Duodenal mucosa (tissue), 2 donors: ENCODE results near the gene ACACB.

ENCODE experiments used
- H3K27ac ChIP-seq: one replicate; pipeline ENCODE4 v1.7.0; 2013; ENCODE audit warnings: low read depth, low read length
- H3K27me3 ChIP-seq, 2 donors: one replicate each; pipeline ENCODE4 v1.7.0; 2013; ENCODE audit warnings: low read length in 2 of 2, control low read depth in 1 of 2; ENCODE audit not compliant: insufficient read depth in 2 of 2, control insufficient read depth in 1 of 2
- H3K36me3 ChIP-seq, 2 donors: one replicate each; pipeline ENCODE4 v1.7.0; 2013; ENCODE audit warnings: low read length in 2 of 2, control low read depth in 1 of 2; ENCODE audit not compliant: insufficient read depth in 2 of 2, control insufficient read depth in 1 of 2
- H3K4me1 ChIP-seq, 2 donors: one replicate each; pipeline ENCODE4 v1.7.0; 2013; ENCODE audit warnings: low read length in 2 of 2, control low read depth in 1 of 2; ENCODE audit not compliant: insufficient read depth in 2 of 2, control insufficient read depth in 1 of 2
- H3K4me3 ChIP-seq, 2 donors: one replicate each; pipeline ENCODE4 v1.7.0; 2013; ENCODE audit warnings: low read length in 2 of 2, low read depth in 1 of 2
- H3K9ac ChIP-seq, 2 donors: one replicate each; pipeline ENCODE4 v1.7.0; 2013; ENCODE audit warnings: low read length in 2 of 2, low read depth in 1 of 2
- H3K9me3 ChIP-seq, 2 donors: one replicate each; pipeline ENCODE4 v1.7.0; 2013; ENCODE audit warnings: low read length in 2 of 2, control low read depth in 1 of 2; ENCODE audit not compliant: control insufficient read depth in 1 of 2

Gene ACACB

DNA sequence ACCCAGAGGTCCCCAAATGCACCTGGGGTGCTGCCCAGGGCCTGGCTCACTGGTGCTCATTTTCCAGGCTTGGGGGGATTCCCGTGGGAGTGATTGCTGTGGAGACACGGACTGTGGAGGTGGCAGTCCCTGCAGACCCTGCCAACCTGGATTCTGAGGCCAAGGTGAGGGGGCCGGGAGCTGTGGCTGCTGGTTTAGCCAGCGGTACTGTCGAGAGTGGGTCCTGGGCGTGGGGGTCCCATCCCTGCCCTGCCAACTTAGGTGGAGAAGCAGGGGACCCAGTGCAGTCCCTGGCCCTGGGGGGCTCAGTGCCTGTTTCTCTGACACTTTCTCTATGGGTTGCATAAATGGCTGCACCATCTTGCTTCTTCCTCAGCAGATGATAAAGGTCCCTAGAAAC is 141.8 kb downstream of the ACACB start:
- Histone ChIP-seq H3K4me3 (no peak overlapping the region), H3K27ac (no peak overlapping the region), H3K36me3 (peaks cover 27 to 80% of the 10 kb centered on the region in 2 donors), H3K27me3 (no peaks in the 10 kb centered on the region), H3K9ac (no peak overlapping the region), H3K4me1 (no peaks in the 10 kb centered on the region), H3K9me3 (peaks cover 0 to 9% of the 10 kb centered on the region in 2 donors)

DNA sequence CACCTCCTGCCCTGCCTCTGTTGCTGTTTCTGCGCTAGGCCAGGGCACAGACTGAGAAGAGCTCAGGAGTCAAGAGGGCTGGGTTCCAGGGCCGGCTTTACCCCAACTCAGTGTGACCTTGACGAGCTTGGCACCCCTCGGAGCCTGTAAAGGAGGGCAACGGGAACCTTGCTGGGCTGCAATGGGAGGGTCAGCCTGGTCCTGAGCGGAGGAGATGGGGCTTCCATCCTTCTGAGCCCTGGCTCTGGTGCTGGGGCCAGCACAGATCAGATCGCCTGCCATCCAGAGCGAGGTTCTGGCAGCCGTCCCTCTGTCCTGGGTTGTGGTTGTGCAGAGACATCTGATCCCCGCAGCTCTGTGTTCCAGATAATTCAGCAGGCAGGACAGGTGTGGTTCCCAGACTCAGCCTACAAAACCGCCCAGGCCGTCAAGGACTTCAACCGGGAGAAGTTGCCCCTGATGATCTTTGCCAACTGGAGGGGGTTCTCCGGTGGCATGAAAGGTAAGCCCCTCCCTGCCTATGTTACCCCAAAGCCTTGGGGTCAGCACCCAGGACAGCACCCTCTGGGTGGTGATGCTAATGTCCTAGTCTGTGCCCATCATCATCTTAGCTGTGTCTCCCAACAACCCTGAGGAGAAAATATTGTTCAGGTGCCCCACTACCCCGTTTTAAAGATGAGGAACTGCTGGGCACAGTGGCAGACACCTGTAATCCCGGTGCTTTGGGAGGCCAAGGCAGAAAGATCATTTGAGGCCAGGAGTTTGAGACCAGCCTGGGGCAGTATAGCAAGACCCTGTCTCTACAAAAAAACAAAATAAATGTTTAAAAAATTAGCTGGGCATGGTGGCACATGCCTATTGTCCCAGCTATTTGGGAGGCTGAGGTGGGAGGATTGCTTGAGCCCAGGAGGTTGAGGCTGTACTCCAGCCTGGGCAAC is 142.5 kb downstream of the ACACB start:
- Histone ChIP-seq H3K4me3 (no peak overlapping the region), H3K27ac (no peak overlapping the region), H3K9ac (no peak overlapping the region), H3K4me1 (no peaks in the 10 kb centered on the region), H3K9me3 (peaks cover 0 to 2% of the 10 kb centered on the region in 2 donors), H3K36me3 (peaks cover 21 to 74% of the 10 kb centered on the region in 2 donors), H3K27me3 (no peaks in the 10 kb centered on the region)

DNA sequence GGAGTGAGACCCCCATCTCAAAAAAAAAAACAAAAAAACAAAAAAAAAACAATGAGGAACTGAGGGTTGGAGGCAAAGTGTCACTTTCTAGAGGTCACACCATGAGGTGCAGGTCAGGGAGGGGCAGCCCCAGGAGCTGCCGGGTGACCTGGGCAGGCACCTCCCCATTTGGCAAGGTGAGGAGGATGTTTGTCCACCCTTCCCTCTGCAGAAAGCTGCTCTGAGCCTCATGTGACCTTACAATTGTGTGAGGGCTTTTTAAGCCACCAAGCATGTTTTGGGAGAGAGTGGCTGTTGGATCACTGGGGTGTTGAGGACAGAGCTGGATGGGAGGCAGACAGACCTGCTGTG is 143.1 kb downstream of the ACACB start:
- Histone ChIP-seq H3K27ac (no peak overlapping the region), H3K4me1 (no peaks in the 10 kb centered on the region), H3K27me3 (no peaks in the 10 kb centered on the region), H3K4me3 (no peak overlapping the region), H3K9me3 (no peaks in the 10 kb centered on the region), H3K36me3 (peaks cover 19 to 69% of the 10 kb centered on the region in 2 donors), H3K9ac (no peak overlapping the region)

DNA sequence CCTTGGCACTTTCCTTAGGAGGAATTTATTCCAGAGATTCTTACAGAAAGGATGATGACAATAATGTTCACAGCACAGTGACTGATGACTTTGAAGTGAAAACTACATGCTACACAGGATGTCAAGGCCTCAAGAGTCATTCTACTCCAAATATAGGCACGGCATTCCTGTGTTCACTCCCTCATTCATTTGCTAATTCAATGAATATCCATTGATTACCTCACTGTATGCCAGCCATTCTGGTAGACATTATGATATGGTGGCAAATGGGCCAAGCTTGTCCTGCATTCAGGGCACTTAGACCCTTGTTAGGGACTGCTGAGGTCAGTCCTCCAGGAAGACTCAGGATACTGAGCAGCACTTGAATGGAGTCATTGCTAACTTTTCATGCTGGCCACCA is 144.7 kb downstream of the ACACB start:
- no peak overlapping the region for H3K4me3 ChIP-seq
- H3K4me1 ChIP-seq: no peaks in the 10 kb centered on the region
- H3K27me3 ChIP-seq: no peaks in the 10 kb centered on the region
- peaks cover 32 to 71% of the 10 kb centered on the region in 2 donors for H3K36me3 ChIP-seq
- H3K9ac ChIP-seq: no peak overlapping the region
- no peaks in the 10 kb centered on the region for H3K9me3 ChIP-seq
- no peak overlapping the region for H3K27ac ChIP-seq

DNA sequence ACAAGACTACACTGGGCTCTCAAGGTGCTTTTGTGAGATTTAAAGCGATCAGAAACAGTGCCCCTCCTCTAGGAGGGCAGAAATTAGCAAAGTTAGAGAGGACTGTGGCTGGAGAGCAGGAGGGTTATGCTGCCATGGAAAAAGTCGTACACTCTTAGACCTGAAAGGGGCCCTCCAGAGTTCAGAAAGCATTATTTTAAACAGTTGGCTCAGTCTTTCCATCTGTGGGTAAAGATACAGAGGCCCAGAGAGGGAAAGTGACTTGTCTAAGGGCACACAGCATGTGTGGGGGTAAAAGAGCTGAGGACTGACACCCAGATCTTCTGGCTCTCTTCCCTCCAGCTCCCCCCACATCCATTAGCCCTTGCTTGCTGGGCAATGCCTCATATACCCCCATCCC is 145.6 kb downstream of the ACACB start:
- H3K4me1 ChIP-seq: no peaks in the 10 kb centered on the region
- H3K9ac ChIP-seq: no peak overlapping the region
- H3K27me3 ChIP-seq: no peaks in the 10 kb centered on the region
- no peaks in the 10 kb centered on the region for H3K9me3 ChIP-seq
- peaks cover 32 to 72% of the 10 kb centered on the region in 2 donors for H3K36me3 ChIP-seq
- H3K27ac ChIP-seq: no peak overlapping the region
- H3K4me3 ChIP-seq: no peak overlapping the region

DNA sequence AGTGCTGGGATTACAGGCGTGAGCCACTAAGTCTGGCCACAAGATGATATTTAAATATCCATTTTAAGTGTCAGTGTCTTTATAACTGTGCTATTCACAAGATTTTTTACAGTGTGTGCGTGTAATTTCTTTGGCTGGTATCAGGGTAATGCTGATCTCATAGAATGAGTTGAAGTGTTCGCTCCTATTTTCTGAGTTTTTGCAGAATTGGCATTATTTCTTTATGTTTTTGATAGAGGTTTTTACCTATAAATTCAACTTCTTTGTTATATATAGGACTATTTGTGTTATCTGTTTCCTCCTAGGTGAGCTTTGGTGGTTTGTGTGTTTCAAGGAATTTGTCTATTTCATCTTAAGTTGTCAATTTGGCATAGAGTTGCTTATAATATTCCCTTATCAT is 147.1 kb downstream of the ACACB start:
- H3K36me3 ChIP-seq: peaks cover 36 to 71% of the 10 kb centered on the region in 2 donors
- no peak overlapping the region for H3K9ac ChIP-seq
- H3K9me3 ChIP-seq: no peaks in the 10 kb centered on the region
- no peak overlapping the region for H3K4me3 ChIP-seq
- H3K27ac ChIP-seq: no peak overlapping the region
- H3K4me1 ChIP-seq: no peaks in the 10 kb centered on the region
- H3K27me3 ChIP-seq: no peaks in the 10 kb centered on the region

DNA sequence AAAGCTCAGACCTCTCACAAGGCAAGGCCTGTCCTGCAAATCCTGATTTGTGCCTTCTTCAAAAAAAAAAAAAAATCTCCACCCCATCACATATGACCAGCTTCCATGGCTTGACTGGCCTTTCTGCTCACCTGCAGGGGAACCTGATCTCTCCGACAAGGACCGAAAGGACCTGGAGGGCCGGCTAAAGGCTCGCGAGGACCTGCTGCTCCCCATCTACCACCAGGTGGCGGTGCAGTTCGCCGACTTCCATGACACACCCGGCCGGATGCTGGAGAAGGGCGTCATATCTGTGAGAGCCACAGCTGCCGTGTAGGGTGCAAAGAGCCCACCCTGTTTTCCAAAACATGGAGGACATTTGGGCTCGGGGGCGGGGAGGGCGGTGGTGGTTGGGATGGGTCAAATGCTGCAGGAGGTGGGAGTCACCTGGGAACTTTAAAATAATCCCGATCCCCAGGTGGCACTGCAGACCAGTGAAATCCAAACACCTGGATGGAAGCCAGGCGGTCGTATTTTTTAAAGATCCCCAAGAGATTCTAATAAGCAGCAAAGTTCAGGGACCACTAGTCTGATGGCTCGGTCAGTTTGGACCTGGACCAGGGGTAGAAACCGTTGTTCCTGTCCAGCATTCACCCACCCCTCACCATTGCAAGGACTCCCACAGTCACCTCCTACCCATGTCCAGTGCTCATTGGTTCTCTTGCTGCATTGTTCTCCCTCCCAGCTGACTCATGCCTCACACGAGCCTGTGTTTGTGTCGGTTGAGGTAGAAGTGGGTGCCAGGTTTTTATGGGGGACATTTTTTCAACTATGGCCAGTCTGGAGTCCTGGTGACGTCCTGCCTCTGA is 147.9 kb downstream of the ACACB start:
- H3K9ac ChIP-seq: no peak overlapping the region
- no peak overlapping the region for H3K27ac ChIP-seq
- H3K36me3 ChIP-seq: peaks cover 32 to 66% of the 10 kb centered on the region in 2 donors
- H3K4me3 ChIP-seq: no peak overlapping the region
- H3K9me3 ChIP-seq: no peaks in the 10 kb centered on the region
- no peaks in the 10 kb centered on the region for H3K27me3 ChIP-seq
- no peaks in the 10 kb centered on the region for H3K4me1 ChIP-seq

DNA sequence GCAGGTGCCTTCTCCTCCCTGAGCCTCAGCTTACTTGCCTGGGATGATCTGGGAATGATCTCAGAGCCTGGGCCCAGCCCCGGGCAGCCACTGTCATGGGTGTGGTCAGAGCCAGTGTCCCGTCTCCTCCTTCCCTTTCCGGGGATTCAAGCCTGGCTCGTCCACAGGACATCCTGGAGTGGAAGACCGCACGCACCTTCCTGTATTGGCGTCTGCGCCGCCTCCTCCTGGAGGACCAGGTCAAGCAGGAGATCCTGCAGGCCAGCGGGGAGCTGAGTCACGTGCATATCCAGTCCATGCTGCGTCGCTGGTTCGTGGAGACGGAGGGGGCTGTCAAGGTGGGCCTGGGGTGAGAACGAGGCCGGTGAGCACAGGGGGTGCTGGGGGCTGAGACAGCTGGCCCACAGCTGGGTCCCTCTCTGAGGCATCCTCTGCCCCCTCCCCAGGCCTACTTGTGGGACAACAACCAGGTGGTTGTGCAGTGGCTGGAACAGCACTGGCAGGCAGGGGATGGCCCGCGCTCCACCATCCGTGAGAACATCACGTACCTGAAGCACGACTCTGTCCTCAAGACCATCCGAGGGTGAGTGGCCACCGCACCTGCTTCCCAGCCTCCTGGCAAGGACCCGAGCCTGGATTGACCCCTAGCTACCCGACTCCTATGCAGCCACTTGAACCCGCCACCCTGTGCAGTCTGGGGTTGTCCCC is 148.7 kb downstream of the ACACB start:
- Histone ChIP-seq H3K36me3 (peaks cover 27 to 63% of the 10 kb centered on the region in 2 donors), H3K9me3 (no peaks in the 10 kb centered on the region), H3K4me1 (no peaks in the 10 kb centered on the region), H3K27ac (no peak overlapping the region), H3K4me3 (no peak overlapping the region), H3K9ac (no peak overlapping the region), H3K27me3 (no peaks in the 10 kb centered on the region)

DNA sequence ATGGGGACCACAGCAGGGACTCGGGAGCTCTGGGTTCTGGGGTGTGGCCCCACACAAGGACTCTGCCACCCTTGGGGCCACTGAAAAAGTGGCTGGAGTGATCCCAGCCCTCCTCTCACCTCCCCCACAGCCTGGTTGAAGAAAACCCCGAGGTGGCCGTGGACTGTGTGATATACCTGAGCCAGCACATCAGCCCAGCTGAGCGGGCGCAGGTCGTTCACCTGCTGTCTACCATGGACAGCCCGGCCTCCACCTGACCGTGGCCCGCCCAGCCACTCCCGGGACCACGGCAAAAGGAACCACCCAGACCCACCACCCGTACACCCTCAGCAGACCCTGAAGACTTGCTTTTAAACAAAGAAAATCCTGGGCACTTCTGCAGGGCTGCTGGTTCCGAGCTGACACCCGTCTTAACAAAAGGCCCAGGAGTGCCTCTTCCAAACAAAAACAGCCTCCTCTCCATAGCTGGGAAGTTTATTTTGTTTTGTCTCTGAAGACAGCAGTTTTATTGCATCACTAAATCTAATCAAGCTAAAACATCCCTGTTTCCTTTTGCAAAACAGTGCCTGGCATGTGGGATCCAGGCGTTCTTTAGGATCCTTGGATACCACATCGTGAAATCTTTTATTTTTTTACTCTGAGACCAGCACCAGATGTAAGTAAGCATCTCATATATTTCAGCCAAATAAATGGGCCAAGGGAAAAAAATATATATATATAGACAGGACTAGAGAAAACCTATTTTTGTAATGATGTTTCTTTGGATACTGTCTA is 149.9 kb downstream of the ACACB start:
- Histone ChIP-seq H3K27ac (no peak overlapping the region), H3K36me3 (peaks cover 22 to 52% of the 10 kb centered on the region in 2 donors), H3K9ac (no peak overlapping the region), H3K4me3 (no peak overlapping the region), H3K4me1 (no peaks in the 10 kb centered on the region), H3K27me3 (no peaks in the 10 kb centered on the region), H3K9me3 (no peaks in the 10 kb centered on the region)
